HG03469 (cell line): ENCODE measurements around the gene RIPOR3.
"Not testable (repeated sequence)": the region's sequence is repeated elsewhere in the genome, so short reads cannot be mapped to it uniquely, and the experiment has no call there.

Experiments
- ATAC-seq: cut with Tn5 transposase; IDR thresholded peaks from one replicate; pipeline ENCODE4 v1.9.1; 2021; ENCODE audit warnings: mild to moderate bottlenecking, moderate library complexity, moderate number of reproducible peaks; ENCODE audit not compliant: unreplicated experiment

Gene RIPOR3

DNA sequence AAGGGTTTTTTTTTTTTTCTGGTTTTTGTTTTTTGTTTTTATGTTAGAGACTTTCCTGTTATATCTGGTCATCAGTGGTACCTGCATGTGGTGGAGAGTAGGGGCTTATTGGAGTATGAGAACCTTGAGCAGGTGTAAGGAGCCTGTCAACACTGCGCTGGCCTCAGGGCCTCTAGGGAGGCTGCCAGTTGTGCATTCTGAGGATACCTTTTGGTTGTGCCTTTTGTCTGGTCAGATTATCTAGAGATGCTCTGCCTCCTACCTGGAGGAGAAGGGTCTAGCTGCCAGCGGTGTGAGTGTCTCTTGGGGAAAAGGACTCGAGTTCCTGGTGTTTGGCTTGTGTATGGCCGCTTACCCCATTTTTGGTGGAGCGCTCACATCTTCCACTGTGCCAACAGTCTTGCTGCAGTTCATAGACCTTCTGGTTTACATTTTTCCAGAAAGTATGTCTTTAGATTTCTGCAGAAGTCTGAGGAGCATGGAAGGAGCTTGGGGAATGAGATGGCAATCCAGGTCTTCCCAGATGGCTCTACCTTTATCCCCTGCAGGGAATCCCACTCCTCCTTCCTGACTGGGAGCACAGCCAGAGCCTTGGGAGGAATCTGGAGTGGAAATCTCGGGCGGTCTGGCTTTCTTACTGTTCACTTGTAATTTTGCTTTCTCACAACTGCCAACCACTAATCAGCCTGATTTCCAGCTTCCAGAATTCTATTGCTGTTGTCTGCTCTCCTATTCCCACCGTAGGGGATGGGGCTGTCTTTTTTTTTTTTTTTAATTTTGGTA, 131.3 kb downstream of the RIPOR3 start:
- no peak for ATAC-seq

GRCh38 chr20:50559149-50559548, 132.2 kb downstream of the RIPOR3 start:
- ATAC-seq: no peak

DNA sequence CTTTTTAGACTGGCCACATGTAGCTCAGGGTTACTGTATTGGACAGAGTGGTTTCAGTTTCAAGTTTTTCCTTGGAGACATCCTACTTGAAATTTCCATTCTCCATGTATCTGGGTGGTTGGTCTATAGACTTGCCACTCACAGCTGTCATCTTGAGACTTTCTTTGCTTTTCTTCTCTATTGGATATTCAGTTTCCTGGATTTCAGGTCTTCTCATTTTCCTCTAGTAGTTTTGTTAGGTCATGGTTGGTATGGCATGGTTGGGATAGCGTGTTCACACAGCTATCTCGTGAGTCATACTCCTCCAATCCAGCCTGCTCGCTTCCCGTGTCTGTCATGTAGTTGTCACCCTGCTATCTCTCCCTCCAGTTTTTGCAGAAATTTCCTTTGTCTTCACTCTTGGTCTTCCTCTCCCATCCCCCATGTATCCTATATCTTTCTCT, 132.8 kb downstream of the RIPOR3 start:
- no peak for ATAC-seq

- no peak for ATAC-seq
Observed at GRCh38 chr20:50557549-50558134, 133.7 kb downstream of the RIPOR3 start.

DNA sequence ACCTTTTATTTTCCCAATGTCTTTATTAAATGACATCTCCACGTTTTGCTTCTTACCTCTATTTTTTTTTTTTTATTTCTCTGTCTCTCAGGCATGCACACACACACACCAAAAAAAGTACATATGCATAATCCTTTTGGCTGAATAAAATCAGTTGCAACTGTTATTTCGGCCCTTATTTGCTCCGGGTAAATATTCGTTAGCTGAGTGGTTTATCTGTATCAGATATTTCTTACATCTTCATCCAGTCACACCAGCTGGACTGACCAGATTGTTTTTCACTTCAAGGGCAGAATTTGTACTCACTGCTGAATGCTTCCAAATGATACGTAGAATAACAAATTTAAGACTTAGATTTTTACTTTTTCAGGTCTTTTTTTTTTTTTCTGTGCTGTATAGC, 135.7 kb downstream of the RIPOR3 start:
- ATAC-seq: no peak

DNA sequence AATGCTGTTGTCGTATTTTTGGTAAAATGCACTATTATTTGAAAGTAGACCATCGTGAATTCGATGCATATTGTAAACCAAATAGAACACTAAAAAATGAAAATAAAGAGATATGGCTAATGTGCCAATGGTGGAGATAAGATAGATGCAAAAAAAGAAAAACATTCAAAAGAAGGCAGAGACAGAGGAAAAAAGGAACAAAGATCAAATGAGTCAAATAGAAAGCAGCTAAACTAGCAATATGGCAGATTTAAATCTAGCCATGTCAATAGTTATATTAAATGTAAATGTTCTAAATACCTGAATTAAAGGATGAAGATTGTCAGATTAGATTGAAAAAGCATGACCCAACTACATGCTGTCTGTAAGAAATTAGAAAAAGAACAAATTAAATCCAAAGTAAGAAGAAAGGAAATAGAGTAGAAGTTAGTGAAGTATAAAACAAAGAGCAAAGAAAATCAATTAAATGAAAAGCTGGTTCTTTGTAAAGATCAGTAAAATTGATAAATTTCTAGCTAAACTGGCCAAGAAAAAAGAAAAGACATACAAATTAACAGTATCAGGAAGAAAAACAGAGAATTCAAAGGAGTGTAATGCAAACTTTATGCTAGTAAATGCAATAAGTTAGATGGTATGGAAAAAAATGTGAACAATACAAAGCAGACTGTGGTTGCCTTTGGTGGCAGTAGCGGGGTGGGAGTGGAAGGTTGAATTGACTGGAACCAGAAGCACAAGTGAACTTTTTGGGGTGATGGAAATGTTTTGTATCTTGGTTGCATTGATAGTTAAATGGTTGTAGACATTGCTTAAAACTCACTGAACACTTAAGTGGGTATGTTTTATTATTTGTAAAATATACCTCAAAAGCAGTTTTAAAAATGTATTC, 136.4 kb downstream of the RIPOR3 start:
- ATAC-seq: no peak

DNA sequence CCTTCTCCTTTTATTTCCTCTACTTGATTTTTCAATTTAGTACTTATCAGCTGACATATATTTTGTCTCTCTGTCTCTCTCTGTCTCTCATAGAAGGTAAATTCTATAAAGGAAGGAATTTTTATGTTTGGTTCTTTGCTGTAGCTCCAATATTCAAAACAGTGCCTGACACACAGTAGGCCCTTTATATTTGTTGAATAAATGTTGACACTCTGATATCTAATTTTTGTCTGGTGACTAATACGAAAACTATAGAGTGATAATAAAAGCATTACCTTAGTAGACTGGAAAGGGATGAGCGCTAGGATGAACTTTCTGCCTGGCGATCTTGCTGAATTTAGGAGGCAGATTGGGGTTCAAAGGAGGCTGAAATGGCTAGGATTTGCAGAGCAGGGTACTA, 138.4 kb downstream of the RIPOR3 start:
- no peak for ATAC-seq

GRCh38 chr20:50551288-50551687, 140.1 kb downstream of the RIPOR3 start:
- ATAC-seq: no peak

DNA sequence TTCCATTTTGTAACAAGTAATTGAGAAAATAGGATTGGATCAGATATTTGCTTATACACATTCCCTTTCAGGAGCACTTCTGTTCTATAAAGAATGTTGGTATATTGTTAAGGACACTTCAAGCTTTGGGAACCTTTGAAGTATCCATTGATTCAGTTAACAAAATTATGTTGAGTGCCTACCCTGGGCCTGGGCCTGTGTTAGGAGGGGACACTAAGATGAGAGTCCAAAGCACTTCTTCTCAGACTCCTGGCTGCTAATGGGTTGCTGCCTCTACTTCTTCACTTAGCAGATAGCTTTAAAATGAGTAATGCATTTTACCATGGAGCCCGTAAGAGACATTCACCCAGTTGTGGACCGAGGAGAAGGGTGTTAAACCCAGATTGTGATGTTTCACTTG, 140.8 kb downstream of the RIPOR3 start:
- ATAC-seq: no peak

DNA sequence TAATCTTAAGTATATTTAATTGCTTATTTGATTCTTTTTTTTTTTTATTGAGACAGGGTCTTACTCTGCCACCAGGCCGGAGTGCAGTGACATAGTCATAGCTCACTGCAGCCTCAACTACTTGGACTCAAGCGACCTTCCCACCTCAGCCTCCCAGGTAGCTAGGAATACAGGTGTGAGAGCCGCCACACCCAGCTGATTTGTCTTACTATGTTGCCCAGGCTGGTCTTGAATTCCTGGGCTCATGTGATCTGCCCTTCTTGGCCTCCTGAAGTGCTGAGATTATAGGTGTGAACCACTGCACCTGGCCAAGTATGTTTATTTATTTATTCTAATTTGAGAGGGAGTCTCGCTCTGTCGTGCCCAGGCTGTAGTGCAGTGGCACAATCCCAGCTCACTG, 142.9 kb downstream of the RIPOR3 start:
- no peak for ATAC-seq

- no peak for ATAC-seq
Observed at GRCh38 chr20:50547964-50548363, 143.4 kb downstream of the RIPOR3 start.

DNA sequence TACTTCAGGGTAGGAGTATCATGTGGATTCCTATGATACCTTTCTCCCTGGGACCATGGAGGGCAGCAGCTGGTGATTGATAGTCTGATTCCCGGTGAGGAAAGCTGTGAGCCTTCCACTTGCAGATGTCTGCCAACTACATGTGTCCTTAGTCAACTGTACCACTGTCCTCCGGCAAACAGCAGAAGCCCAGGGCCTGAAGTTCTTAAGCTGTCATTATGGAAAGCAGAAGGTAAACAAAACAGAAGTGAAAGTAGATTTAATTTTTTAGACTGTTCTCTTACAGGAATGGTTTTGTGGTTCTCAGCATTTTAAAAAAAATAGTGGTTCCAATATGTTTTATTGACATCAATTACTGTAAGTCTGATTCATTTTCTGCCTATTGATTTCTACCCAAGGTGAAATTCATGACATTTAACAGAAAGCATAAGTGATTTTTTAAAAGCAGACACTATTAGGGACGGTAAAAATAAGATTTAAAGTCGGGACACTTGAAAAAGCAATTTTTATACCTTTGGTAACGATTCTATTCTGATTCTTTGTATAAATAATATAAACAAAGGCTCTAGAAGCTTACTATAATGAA, 144.5 kb downstream of the RIPOR3 start:
- ATAC-seq: no peak

- ATAC-seq: no peak
Observed at GRCh38 chr20:50545126-50545525, 146.2 kb downstream of the RIPOR3 start.

GRCh38 chr20:50543326-50543725, 148.0 kb downstream of the RIPOR3 start:
- ATAC-seq: no peak

DNA sequence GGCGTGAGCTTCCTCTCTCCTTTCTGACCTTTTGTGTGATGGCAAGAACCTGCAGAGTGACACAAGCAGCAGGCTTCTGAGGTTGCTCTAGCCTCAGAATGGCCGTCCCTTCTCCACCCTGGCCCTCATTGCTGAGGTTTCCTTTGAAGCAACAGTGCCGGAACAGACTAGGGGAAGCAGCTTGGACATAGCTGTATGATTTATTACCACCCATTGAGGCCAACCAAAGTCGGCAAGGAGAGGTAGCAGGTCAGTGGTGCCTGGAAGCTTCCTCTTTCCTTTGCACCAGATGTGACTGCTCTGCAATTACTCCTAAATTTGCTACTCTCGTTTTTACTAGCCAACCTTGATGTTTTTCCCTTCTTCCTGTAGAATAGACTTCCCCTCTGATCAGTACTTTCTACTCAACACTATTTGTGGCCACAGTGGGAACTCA, 149.7 kb downstream of the RIPOR3 start:
- ATAC-seq: peak; percentile 41

DNA sequence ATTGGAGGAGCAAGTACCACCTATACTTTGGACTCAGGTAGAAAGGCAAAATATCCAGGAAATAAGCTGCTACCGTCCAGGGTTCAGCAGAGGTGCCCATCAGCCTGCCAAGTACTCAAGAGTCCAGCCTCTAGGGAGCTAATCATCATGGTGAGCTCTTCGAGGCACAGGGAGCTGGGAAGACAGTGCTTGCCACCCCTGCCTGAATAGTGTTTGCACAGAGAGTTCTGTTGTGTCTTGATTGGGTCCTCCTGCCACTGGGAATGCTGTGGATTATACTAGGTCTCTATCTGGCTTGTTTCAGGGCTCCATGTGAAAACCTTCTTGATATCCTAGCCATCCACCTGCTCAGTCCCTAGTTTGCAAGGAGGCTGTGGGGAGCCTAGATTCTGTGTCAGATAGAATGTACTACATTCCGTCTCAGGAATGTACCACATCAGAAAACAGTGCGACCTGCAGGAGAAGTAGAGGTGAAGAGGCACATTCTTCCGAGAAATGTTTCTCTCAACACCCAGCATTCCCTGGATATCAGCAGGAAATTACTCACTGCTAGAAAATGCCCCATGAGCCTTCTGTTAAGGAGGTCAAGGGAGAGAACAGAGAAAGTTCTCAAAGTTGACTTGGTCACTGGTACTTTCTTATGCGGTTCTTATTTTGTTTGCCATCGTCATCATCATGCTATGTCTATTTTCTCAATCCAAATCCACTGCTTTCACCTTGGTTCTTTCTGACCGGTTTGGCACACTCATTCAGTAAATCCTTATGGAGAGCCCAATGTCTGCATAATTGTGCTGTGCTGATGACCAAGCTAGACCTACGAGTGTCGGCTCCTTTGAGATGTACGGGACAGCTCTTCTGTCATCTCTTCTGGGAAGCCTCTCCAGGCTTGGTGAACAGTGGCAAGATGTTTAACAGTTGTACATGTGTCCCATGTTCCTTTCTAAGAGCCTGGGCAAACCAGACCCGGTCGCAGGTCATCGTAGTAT, 150.4 kb downstream of the RIPOR3 start:
- ATAC-seq: no peak

GRCh38 chr20:50539798-50540197, 151.5 kb downstream of the RIPOR3 start:
- not testable (repeated sequence) for ATAC-seq

GRCh38 chr20:50538276-50538675, 153.1 kb downstream of the RIPOR3 start:
- ATAC-seq: no peak

DNA sequence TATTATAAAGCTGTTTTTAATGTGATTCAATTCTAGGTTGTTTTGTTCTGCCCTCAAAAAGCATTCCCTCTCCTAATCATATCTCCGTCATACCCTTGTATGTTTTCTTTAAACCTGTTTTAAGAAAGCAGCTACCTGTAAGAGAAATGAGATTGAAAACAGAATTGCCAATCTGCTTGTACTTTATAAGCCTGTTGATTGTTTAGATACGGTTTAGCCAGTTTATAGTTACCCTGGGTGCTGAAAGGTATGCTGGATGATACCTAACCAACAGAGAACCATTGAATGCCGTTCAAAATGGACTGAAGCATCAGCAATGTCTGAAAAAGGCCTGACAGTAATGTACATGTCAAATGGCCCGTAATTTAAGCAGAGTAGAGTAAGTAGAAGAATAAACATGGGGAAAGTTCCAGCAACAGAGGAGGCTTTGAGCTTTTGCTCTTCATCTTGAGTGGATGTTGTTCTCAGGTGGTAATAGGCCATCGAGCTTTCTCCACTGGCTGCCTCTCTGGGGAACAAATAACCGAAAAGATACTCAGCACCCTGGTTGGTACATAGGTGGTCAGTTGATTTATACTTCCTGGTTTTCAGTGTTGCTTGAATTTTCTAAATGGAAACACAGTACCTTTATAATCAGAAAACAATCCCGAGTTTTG, 153.7 kb downstream of the RIPOR3 start:
- ATAC-seq: no peak
